ENCODE results near the gene PDE4D. TPM values are rescaled to one million over a fixed set of nuclear protein-coding genes. Genes with fewer than 3 reads are reported as not detected.
"Not testable (repeated sequence)": the region's sequence is repeated elsewhere in the genome, so short reads cannot be mapped to it uniquely, and the experiment has no call there.

The PDE4D gene
- total RNA-seq, 2 experiments from 2014 or later, result 75.5 to 80.7 TPM

DNA sequence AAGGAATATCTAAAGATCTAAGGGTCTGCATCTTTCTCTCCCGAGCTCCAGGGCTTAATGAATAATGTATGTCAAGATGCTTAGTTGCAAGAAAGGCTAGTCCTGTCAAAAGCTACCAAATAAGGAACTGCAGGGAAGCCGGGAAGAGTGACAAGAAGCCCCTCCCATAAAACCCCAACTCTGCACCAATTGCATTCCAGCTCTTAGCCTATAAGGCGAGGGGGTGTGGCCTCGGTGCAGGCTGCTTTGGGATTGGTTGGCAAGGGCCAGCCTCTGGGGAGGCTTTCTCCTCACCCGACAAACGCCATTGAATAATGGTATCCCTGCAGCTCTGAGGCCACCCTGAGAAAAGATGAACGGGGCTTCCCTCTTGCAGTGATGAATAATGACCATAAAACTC lies 893.7 kb downstream of the PDE4D start:
- no peak overlapping the region for H3K27ac Mint-ChIP-seq
- H3K27me3 Mint-ChIP-seq, result no peaks in the 10 kb centered on the region
- H3K9me3 Mint-ChIP-seq, result no peaks in the 10 kb centered on the region
- DNase-seq (no peak), ATAC-seq (no peak)
- H3K36me3 Mint-ChIP-seq (ENCODE audit: low read depth), result peaks cover 25% of the 10 kb centered on the region
- TF ChIP-seq, protein P1, sequence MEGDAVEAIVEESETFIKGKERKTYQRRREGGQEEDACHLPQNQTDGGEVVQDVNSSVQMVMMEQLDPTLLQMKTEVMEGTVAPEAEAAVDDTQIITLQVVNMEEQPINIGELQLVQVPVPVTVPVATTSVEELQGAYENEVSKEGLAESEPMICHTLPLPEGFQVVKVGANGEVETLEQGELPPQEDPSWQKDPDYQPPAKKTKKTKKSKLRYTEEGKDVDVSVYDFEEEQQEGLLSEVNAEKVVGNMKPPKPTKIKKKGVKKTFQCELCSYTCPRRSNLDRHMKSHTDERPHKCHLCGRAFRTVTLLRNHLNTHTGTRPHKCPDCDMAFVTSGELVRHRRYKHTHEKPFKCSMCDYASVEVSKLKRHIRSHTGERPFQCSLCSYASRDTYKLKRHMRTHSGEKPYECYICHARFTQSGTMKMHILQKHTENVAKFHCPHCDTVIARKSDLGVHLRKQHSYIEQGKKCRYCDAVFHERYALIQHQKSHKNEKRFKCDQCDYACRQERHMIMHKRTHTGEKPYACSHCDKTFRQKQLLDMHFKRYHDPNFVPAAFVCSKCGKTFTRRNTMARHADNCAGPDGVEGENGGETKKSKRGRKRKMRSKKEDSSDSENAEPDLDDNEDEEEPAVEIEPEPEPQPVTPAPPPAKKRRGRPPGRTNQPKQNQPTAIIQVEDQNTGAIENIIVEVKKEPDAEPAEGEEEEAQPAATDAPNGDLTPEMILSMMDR (IDR thresholded peaks at IDR 0.05), result no peak
- peaks cover 55% of the 10 kb centered on the region for H3K4me1 Mint-ChIP-seq (ENCODE audit: low read depth)
- POLR2A ChIA-PET, result interaction anchor here (0.7 to 1.1 kb wide), 2 partner anchors 12 to 171 kb away, joined by 3 read pairs; no protein-coding TSS in a partner anchor
- no peak overlapping the region for H3K4me3 Mint-ChIP-seq
- CTCF ChIA-PET, result interaction anchor here (1.0 to 3.5 kb wide), 4 partner anchors 108 to 188 kb away, joined by 3 to 14 read pairs (median 6); no protein-coding TSS in a partner anchor
- intact Hi-C loops (cut with micrococcal nuclease), result no loop called here

DNA sequence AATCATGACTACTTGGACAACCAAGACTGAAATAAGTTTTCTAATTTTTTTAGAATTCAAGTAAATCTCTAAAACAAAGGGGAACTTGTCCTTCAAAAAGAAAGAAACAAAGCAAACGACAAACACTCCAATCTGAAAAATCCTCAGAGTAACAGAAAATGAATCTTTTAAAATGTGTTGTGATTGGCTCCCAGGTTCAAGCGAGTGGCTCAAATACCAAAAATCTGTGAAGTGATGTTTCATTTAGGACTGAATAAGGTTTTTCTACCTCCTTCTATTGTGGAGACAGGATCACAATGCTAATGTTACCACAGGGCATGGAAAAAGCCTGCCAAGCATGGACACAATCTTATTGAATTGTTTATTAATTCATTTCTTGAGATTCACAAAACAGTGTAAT lies 895.0 kb downstream of the PDE4D start:
- POLR2A ChIA-PET, result no interaction called here

DNA sequence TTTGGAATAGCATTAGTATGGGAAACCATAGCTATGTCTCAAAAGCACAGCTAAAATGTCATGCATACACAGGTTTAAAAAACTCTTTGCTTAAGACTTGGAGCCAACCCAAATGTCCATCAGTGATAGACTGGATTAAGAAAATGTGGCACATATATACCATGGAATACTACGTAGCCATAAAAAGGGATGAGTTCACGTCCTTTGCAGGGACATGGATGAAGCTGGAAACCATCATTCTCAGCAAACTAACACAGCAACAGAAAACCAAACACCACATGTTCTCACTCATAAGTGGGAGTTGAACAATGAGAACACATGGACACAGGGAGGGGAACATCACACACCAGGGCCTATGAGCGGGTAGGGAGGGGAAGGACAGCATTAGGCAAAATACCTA lies 897.7 kb downstream of the PDE4D start:
- H3K9me3 Mint-ChIP-seq, result not testable (repeated sequence)

More for the DNA sequence above, 895.0 kb downstream of the PDE4D start:
- no peak for DNase-seq
- TF ChIP-seq, protein P1 (IDR thresholded peaks at IDR 0.05), result no peak
- peaks cover 50% of the 10 kb centered on the region for H3K4me1 Mint-ChIP-seq (ENCODE audit: low read depth)
- H3K9me3 Mint-ChIP-seq, result no peaks in the 10 kb centered on the region
- intact Hi-C loops (cut with micrococcal nuclease), result no loop called here
- CTCF ChIA-PET, result interaction anchor here (1.0 to 1.9 kb wide), 2 partner anchors 13 to 176 kb away, joined by 3 to 10 read pairs; no protein-coding TSS in a partner anchor
- H3K4me3 Mint-ChIP-seq, result no peak overlapping the region
- no peak overlapping the region for H3K27ac Mint-ChIP-seq
- ATAC-seq, result no peak
- H3K36me3 Mint-ChIP-seq (ENCODE audit: low read depth), result peaks cover 27% of the 10 kb centered on the region
- H3K27me3 Mint-ChIP-seq, result no peaks in the 10 kb centered on the region

DNA sequence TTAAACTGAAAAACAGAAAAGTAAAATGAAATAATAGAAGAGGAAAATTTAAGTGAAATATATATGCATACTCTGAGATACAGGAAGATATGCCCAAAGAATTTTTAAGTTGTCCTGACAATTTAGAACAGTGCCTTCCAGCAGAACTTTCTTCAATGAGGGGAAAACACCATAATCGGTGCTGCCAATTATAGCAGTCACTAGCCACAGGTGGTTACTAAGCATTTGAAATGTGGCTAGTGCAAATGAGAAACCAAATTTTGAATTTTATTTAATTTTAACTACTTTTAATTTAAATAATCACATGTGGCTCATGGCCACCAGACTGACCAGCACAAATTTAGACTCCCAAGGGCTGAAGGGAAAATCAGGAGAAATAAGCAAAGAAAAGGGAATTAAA lies 900.1 kb downstream of the PDE4D start:
- no peaks in the 10 kb centered on the region for H3K9me3 Mint-ChIP-seq
- no peak for ATAC-seq
- CTCF ChIA-PET, result interaction anchor here (2.0 kb wide), 1 partner anchor 40 kb away, joined by 6 read pairs; no protein-coding TSS in a partner anchor
- TF ChIP-seq, protein P1 (IDR thresholded peaks at IDR 0.05), result no peak
- peaks cover 21% of the 10 kb centered on the region for H3K4me1 Mint-ChIP-seq (ENCODE audit: low read depth)
- H3K36me3 Mint-ChIP-seq (ENCODE audit: low read depth), result peaks cover 39% of the 10 kb centered on the region
- intact Hi-C loops (cut with micrococcal nuclease), result no loop called here
- no peak for DNase-seq
- POLR2A ChIA-PET, result interaction anchor here (1.5 kb wide), 1 partner anchor 10 kb away, joined by 4 read pairs; no protein-coding TSS in a partner anchor
- H3K4me3 Mint-ChIP-seq, result no peak overlapping the region
- no peaks in the 10 kb centered on the region for H3K27me3 Mint-ChIP-seq
- H3K27ac Mint-ChIP-seq, result no peak overlapping the region

More for the DNA sequence above, 897.7 kb downstream of the PDE4D start:
- CTCF ChIA-PET, result interaction anchor here (1.0 kb wide), 1 partner anchor 39 kb away, joined by 3 read pairs; no protein-coding TSS in a partner anchor
- intact Hi-C loops (cut with micrococcal nuclease); H3K27me3 Mint-ChIP-seq; H3K27ac Mint-ChIP-seq; ATAC-seq; H3K4me3 Mint-ChIP-seq; POLR2A ChIA-PET; DNase-seq: not testable (repeated sequence)
- H3K36me3 Mint-ChIP-seq (ENCODE audit: low read depth), result peaks cover 34% of the 10 kb centered on the region
- peaks cover 35% of the 10 kb centered on the region for H3K4me1 Mint-ChIP-seq (ENCODE audit: low read depth)

DNA sequence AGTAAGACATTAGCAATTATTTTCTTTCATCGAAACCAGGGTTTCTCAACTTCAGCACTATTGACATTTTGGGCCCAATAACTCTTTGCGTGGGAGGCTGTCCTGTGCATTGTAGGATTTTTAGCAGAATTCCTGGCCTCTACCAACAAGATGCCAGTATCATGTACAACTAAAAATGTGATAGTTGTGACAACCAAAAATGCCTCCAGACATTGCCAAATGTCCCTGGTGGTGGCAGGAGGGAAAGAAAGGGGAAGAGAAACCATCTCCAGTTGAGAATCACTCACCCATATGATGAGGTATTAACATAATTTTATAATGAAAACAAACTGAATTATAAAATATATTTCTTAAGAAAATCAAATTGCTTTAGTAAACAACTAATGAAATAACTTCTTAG lies 904.6 kb downstream of the PDE4D start:
- Mint-ChIP-seq H3K27ac (no peak overlapping the region), H3K27me3 (no peaks in the 10 kb centered on the region), H3K4me3 (no peak overlapping the region), H3K36me3 (ENCODE audit: low read depth) (peaks cover 57% of the 10 kb centered on the region), H3K9me3 (no peaks in the 10 kb centered on the region), H3K4me1 (ENCODE audit: low read depth) (peaks cover 8% of the 10 kb centered on the region)
- intact Hi-C loops (cut with micrococcal nuclease), result no loop called here
- CTCF ChIA-PET, result no interaction called here
- TF ChIP-seq, protein P1 (IDR thresholded peaks at IDR 0.05), result no peak
- ATAC-seq (no peak), DNase-seq (no peak)
- POLR2A ChIA-PET, result no interaction called here
